ENCODE data around the gene CLIC6.

DNA sequence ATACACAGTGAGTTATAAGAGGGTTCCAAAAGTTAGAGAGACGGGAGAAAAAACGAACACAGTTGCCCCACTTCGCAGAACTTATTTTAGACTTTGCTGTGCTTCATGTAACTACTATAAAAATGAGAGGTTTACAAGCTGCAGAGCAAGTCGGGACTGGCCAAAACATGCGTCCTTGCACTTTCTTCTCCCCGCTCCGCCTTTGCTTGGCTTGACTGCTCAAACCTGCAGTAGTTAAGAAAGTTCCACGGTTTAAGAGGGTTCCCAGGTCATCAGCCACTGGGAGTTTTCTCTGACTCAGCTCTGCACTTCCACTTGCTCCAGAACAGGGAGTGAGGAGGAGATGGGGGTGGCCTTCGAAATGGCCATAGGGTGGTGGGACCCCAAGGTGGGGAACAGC, 36.2 kb downstream of the CLIC6 start:
- TF ChIP-seq OVOL3 (tag by site-specific recombination; IDR thresholded peaks at IDR 0.05) (no peak), TCF7L2 (IDR thresholded peaks at IDR 0.05; ENCODE audit: borderline replicate concordance, low read depth, low read length) (no peak), ZBTB7A (tag by site-specific recombination; IDR thresholded peaks at IDR 0.05; ENCODE audit: low read depth) (no peak), ZNF202 (tag by site-specific recombination; IDR thresholded peaks at IDR 0.05; ENCODE audit: borderline replicate concordance) (no peak), ZNF571 (tag by site-specific recombination; IDR thresholded peaks at IDR 0.05) (no peak), ZNF24 (tag by site-specific recombination; IDR thresholded peaks at IDR 0.05) (no peak), ZNF501 (tag by site-specific recombination; IDR thresholded peaks at IDR 0.05) (no peak), ZNF423 (tag by site-specific recombination; IDR thresholded peaks at IDR 0.05) (no peak), ZNF324 (tag by site-specific recombination; IDR thresholded peaks at IDR 0.05) (no peak), ZNF76 (tag by site-specific recombination; IDR thresholded peaks at IDR 0.05; ENCODE audit: borderline replicate concordance, low read depth) (no peak)
- TF ChIP-seq, protein P1, sequence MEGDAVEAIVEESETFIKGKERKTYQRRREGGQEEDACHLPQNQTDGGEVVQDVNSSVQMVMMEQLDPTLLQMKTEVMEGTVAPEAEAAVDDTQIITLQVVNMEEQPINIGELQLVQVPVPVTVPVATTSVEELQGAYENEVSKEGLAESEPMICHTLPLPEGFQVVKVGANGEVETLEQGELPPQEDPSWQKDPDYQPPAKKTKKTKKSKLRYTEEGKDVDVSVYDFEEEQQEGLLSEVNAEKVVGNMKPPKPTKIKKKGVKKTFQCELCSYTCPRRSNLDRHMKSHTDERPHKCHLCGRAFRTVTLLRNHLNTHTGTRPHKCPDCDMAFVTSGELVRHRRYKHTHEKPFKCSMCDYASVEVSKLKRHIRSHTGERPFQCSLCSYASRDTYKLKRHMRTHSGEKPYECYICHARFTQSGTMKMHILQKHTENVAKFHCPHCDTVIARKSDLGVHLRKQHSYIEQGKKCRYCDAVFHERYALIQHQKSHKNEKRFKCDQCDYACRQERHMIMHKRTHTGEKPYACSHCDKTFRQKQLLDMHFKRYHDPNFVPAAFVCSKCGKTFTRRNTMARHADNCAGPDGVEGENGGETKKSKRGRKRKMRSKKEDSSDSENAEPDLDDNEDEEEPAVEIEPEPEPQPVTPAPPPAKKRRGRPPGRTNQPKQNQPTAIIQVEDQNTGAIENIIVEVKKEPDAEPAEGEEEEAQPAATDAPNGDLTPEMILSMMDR (tag by site-specific recombination; IDR thresholded peaks at IDR 0.05), result no peak

Measured in HEK293 (cell line).